GM12874 (cell line): ENCODE results near the gene MSL1.

Experiments
- CTCF ChIP-seq: IDR thresholded peaks from 2 replicates; pipeline ENCODE4 v1.5.1; 2011; ENCODE audit warnings: low read depth, mild to moderate bottlenecking, control low read depth, low read length, moderate library complexity; ENCODE audit not compliant: insufficient read depth

Gene MSL1

DNA sequence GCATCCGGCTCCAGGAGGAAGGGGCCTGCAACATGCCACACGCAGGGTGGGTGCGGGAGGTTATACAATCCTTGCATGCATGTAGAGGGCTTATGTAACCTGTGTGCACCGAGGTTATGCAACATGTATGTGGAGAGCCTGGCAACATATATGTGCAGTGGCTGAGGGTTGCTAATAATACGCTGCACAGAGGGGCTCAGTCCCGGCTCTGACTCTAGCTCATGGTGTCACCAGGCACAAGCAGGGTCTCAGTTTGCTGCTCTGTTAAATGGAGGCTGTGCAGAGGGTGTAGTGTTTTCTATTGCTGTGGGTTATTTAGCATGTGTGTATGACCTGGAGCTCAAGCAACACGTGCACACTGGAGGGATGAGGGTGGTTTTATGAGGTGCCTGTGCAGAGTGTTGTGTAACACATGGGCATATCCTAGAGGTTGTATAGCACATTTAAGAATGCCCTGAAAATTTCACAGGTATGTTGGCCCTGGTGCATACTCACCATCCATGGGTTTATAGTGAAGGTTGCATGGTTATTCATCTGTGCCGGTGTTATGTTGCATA is 45.8 kb upstream of the MSL1 start:
- no peak for TF ChIP-seq CTCF

- no peak for TF ChIP-seq CTCF
These were observed 45.2 kb upstream of the MSL1 start for GRCh38 chr17:40076591-40076990.

- no peak for TF ChIP-seq CTCF
These were observed 42.2 kb upstream of the MSL1 start for GRCh38 chr17:40079545-40079944.

GRCh38 chr17:40084477-40084876 is 37.3 kb upstream of the MSL1 start:
- no peak for TF ChIP-seq CTCF

- TF ChIP-seq CTCF, result peak; percentile 87
These were observed 35.4 kb upstream of the MSL1 start for GRCh38 chr17:40086150-40087044.

DNA sequence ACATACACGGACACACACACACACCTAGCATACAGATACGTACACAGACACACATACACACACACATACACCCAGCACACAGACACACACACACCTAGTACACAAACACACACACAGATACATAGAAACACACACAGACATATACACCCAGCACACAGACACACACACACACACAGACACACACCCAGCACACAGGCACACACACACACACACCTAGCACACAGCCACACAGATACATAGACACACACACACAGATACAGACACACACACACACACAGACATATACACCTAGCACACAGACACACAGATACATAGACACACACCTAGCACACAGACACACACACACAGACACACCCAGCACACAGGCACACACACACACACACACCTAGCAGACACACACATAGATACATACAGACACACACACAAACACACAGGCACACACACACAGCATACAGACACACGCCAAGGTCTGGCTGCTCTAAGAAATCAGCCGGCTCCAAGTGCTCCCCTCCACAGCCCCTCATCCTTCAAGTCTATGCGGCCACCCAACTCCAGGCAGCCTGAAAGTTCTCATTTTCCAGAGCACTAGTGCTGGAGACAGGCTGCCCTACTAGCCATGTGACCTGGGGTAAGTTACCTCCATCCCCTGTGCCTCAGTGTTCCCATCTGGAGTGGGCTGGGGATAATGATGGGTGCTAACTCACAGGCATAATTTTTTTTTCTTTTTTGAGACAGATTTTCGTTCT is 34.5 kb upstream of the MSL1 start:
- TF ChIP-seq CTCF, result no peak
